Urothelium cell line (cell line): Measurements from ENCODE around the gene ECEL1.
A peak's percentile ranks its signal among the peaks of the same experiment; 100 is the strongest.

Source experiments
- DNase-seq: peaks from one replicate; pipeline ENCODE4 v3.0.0; 2011; ENCODE audit warnings: low spot score, mixed read lengths
- FAIRE-seq: peaks from 2 replicates; lab custom pipeline; 2011; peaks lifted over from hg19 to GRCh38; lab: Jason Lieb, UNC

The ECEL1 gene

DNA sequence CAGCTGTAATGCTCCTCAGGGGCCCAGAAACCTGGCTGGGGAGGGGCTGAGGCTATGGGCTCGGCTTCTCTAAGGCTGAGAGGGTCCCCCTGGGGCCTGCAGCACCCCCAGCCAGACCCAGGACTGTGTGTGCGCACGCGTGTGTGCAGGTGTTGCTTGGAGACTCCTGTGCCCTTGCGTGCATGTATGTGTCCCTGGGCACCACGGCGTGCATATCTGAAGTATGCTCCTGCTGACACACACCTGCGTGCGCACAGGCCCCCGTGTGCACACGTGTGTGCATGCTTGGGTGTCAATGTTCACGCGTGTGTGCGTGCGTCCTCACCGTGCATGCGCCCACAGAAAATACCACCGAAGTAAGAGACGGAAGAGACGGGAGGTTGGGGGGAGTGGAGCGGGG, 14.9 kb upstream of the ECEL1 start:
- FAIRE-seq (peak; percentile 55), DNase-seq (no peak)

DNA sequence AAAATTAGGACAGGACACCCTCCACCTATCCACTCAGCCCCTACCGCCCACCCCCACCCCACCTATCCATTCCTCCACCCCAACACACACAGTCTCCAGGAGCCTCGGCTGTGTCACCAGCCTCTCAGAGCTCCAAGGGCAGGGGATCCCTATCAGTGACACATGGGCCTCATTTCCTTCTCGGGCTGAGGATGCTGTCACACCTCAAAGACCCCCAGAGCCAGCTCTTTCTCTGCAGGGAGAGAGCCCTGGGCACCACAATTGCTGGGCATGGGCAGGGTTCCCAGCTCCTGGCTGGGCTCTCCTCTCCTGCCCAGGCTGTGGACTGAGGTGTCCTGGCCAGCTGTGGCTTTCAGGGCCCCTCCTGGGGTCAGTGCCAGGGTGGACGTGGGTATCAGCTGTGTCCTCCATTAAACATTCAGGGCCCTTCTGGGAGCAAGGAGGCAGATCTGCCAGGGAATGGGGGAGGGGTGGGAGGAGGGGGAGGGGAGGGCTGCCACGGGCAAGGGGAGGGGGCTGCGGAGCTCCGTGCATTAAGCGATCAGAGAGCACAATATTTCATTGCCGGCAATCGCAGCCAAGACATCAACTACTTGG, 14.3 kb upstream of the ECEL1 start:
- FAIRE-seq (no peak), DNase-seq (no peak)

DNA sequence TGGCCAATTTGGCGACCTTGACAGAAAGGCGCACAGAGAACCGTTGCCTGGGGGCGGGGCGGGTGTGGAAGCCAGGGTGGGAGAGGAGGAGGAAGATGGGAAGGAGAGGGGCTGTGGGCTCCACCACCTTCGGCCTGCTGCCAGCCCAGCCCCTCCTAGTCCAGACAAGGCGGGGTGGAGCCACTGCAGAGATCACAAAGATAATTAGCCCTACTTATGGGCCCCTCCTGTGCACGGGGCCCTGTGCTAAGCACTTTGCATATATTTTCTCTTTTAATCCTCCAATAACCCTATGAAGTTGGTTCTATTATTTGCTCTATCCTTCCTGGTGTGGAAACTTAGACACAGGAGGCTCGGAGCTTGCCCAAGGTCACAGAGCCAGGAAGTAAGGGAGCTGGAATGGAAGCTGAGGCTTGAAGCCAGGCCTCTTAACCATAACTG, 13.7 kb upstream of the ECEL1 start:
- no peak for DNase-seq
- no peak for FAIRE-seq

DNA sequence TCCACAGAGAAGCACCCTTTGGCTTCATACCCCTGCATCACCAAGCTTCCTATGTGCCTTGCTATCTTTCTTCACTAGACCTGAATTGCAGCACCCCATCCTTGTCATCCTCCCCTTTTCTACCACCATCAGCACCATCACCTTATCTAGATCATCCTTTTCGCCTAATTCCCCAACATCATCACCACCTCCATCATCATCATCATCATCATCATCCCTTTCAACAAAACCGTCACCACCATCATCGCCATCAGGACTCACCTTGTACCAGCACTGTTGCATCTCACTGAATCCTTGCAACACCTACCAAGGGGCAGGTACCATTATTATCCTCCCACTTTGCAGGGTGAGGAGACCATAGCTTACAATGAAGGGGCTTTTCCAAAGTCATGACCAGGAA, 10.8 kb upstream of the ECEL1 start:
- DNase-seq (no peak), FAIRE-seq (peak; percentile 89)

DNA sequence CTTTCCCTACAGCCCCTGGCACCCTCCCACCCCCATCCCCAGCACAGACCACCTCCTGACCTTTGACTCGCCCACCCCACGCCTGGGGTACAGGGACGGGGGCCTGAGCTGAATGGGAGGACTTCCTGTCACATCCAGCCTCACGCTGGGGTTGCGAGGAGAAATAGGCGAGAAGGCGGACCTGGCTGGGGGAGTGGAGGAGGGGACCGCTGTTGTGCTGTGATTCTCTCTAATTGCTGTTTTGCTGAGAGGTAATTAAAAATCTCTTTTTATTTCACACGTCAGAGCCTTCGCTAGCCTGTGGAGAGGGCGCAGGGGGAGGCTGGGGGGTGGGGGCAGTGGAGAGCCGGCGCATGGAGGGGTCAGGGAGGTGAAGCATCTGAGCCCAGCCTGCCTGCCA, 9.7 kb upstream of the ECEL1 start:
- FAIRE-seq (no peak), DNase-seq (no peak)

DNA sequence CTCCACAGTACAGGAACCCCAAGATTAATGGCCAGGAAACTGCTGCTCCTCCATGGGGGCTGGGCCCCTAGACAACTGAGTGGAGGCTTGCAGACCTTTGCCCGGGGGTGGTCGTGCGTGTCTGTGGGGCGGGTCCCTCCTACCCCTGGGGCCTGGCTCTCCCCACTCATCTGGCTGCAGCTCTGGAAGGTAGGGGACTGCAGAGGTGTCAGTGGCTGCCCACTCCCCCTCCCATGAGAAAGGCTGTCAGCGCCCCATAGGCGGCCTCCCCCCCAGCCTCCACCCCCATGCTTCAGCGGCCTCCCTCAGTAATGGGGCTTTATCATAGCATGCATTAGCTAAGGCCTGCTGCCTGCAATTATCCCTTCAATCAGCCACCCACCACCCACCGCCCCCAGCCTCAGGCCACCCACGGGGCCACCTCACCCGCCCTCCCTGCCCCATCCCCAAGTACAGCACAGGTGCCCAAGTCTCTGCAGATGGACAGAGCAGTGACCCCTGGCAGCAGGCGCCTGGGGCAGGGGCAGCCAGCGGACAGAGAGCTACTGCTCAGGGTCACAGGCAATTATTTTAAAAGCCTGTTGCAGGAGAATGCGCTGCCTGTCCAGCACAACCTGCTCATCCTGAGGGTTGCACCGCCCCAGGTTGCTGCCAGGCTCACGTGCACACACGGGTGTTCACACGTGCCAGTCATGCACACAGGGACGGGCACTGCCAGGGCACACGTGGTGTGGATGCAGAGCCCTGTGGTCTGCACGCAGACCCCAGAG, 9.1 kb upstream of the ECEL1 start:
- FAIRE-seq: no peak
- DNase-seq: no peak

DNA sequence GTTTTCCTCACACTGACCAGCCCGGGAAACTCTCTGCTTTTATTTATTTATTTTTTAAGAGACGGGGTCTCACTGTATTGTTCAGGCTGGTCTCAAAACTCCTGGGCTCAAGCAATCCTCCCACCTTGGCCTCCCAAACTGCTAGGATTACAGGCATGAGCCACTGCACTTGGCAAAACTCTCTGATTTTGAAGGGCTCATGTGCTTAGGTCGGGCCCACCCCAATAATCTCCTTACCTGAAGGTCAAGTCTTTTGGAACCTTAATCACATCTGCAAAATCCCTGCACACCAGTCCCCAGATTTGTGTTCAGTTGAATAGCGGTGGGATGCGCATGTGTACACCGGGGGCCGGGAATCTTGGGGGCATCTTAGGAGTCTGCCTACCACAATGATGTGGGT, 7.7 kb upstream of the ECEL1 start:
- DNase-seq: no peak
- FAIRE-seq: no peak

DNA sequence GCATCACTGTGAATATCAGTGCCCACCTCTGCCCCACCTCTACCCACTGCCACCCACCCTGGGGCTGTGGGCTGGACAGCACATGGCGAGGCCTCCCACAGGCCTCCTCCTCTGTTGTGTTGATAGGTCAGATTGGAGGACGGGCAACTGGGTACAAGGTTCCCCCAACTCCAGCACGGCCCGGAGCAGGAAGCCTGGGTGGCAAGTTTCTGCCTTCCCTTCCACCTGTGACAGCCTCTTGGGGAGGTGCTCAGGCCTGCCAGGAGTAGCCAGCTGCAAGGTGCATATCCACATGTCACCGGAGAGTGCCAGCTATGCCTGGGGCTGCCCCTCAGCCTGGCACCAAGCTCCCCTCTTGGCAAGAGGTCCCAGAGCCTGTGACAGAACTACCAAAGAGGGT, 6.9 kb upstream of the ECEL1 start:
- FAIRE-seq (no peak), DNase-seq (no peak)

DNA sequence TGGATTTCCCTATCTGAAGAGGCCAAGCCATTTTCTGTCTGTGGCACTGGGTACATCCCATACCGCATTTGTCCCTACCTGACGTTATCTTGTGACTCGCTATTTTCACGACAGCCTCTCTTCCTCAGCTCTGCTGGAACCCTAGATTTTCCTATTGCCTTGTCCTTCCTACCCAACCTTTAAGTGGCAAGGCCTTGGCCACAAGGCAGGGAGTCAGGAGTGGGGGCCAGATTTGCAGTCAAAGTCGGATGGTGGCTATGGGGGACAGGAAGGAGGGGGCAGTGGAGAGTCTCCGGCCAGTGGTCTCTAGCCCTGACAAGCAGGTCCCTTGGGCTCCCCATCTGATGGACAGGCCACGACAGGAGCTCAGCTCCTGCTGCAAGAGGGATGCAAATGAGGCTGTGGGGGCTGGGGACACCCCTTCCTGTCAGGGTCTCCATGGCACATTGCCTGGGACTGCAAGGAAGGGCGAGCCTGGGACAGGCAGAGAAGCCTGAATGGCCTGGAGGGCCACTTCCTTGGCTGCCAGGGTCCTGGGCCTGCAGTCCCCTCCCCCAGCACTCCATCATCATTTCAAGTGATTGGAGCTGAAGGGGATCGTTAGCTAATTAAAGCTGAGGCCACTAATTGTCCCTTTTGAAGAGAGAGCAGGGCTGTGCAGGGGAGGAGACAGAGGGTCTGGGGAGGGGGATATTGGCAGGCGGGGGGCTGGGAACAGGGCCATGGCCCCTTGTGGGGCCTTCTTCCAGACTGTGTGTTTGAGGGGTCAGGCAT, 6.3 kb upstream of the ECEL1 start:
- no peak for FAIRE-seq
- no peak for DNase-seq

DNA sequence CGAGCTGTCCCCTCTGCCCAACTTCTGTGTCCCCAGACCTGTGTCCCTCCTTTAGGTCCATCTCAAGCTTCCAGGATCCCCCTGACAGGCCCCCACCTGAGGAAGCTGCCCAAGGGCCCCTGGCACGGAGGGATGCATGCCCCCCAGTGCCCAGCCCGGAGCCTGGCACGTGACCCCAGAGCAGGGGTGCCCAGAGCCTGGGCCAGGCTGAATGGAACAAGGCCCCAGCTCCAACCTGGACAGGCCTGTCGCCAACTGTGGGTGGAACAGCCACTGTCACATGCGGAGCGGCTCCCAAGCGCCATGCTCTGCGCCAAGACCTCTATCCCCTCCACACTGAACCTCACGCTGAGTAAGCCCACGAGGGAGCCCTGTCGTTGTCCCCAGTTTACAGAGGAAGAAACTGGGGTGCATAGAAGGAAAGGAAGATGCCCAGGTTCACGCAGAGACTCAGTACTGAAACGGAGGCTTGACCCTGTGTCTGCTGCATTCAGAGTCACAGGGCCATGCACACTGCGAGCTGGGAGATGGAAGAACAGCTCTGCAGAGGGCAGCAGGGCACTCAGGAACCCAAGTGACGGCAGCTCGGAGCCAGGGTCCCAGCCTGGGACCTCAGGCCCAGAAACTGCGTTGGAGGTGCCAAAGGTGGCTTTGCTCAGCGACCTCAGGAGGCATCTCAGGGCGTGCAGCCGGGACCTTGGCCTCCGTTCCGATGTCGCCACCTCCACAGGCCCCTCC, 5.5 kb upstream of the ECEL1 start:
- DNase-seq (no peak), FAIRE-seq (no peak)

DNA sequence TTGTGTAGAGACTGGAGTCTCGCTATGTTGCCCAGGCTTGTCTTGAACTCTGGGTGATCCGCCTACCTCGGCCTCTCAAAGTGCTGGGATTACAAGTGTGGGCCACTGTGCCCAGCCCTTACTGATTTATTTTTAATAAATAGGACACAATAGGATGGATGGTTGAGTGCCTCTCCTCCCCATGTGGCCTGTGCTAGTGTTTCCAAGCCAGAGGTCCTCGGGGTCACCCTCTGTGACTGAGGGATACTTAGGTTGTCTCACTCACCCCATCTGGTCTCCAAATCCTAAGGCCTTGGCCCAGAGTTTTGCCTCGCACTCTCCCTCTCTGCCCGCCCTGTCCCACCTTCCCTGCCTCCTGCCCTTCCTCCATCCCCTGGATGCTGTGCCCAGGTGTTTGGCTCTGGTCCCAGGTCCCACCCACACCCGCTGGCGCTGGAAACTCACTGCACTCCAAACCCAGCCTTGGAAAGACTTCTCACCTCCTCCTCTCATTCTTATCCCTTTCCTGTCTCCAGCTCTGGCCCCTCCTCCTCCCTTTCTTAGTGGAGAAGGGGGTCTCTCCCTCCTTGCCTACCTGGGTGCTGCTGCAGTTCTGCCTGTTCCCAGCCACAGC, 4.7 kb upstream of the ECEL1 start:
- FAIRE-seq (no peak), DNase-seq (no peak)

DNA sequence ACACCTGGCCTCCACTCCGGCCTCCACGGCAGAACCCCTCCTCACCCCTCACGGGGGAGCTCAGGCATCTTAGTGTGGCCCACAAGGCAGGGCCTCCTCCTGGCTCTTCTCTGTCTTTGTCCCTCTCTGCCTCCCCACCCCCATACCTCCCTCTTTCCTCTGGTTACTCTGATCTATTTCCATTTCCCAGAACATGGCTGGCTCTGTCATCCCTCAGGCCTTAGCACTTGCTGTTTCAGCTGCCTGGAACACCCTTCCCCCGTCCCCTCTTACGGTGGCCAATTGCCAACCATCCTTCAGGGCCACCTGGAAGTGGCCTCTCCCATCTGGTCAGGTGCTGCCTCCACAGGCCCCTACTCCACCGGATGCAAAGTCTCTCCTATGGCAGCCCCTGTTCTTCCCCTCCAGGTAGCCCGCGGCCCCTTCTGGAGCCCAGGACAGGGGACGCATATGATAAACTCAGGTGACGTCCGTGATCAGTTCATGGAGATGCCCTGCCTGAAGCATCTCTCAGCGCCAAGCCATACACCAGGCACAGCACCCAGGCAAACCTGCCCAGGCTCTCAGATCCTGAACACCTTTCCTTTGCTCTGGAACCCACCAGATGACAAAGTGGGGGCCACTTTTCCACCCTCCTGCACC, 3.6 kb upstream of the ECEL1 start:
- DNase-seq (no peak), FAIRE-seq (no peak)

DNA sequence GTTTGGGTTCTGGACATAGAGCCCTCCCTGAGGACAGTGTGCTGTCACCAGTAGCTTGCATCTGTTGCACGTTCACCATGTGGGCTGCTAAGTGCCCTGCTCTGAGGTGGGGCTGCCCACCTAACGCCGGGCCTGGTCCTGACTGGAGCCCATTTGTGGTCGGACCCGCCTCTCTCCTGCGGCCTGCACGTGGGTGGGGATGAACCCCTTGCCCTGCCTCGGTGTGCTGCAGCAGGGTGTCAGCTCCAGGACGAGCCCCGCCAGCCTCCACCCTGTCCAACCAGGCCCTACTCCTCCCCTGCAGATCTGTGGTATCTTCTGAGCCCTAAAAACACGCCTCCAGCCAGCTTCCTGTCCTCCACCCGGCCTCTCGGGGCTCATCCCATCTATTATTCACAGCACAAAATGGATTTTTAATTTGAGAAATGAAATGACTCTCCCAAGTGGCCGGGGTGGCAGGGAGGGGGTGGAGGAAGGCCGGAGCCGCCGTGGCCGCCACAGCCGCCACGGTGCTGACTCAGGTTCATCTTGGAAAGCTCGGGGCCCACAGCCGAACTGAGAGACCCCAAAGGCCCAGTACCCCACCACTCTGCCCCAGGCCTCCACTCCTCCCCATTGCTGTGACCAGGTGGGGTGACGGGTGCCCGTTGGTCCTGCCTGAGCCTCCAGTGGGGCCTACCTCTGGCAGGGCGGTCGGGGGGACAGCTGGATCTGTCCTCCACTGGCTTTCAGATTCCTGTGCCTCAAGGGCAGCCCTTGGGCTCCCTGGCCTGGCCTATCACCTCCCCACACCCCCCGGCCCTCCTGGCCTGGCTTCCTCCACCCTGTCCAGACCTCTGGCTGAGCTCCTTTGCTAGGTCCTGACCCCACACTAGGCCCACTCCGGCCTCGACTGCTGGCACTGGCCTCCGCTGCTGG, 2.8 kb upstream of the ECEL1 start:
- DNase-seq (no peak), FAIRE-seq (no peak)

DNA sequence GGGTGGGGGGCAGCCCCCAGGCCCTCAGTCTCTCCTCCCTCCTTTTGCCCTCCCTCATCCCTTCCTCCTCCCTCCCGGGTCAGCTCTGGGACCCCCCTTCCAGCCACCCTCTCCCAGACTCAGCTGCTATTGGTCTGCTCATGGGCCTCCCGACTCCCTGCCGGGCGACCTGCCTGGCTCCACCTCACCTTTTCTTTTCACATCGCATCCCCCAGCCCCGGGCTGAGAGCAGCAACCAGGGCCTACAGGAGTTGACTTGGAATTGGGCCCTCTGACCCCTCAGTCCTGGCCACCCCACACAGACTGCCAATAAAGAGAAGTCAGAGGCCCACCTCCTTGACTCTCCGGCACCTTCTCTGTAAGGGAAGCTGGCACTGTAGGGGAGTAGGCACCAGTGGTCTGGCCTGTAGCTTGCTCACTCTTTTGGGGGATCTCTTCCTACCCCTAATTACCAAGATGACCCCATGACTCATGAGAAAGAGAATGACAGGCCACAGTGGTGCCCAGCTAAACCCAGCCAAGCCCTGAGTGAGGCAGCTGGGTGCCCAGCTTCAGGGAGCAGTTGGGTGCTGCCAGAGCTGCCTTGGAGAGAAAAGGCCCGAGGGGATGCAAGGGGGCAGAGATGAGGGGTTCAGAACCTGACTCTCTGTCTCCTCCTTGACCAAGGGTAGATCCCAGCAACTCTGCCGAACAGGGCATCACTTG, 2.0 kb upstream of the ECEL1 start:
- FAIRE-seq: no peak
- DNase-seq: no peak

DNA sequence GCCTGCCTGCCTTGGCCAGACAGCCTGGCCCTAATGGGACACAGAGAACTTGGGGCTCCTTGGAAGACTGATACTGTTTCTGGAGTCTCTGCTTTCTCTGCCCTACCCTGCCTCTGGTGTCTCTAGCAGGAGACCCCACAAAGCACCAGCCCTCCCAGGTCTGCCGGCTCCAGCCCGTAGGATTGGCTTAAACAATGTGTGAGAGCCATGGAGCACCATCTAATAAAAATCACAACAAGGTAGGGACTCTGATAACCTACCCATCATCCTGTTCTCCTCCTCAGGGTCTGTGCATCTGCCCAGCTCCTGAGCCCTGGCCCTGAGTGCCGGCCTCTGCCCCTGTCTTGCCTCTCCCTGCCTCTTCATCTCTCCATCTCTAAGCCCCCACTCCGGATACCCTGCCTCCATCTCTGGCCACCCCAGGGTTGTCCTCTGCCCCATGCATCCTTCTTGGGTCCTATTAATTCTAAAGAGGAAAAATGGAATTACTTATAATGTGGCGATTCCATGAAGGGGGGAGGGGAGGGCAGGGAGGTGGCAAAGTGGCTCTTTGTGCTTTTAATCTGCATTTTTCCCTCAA, 1.2 kb upstream of the ECEL1 start:
- no peak for FAIRE-seq
- no peak for DNase-seq

DNA sequence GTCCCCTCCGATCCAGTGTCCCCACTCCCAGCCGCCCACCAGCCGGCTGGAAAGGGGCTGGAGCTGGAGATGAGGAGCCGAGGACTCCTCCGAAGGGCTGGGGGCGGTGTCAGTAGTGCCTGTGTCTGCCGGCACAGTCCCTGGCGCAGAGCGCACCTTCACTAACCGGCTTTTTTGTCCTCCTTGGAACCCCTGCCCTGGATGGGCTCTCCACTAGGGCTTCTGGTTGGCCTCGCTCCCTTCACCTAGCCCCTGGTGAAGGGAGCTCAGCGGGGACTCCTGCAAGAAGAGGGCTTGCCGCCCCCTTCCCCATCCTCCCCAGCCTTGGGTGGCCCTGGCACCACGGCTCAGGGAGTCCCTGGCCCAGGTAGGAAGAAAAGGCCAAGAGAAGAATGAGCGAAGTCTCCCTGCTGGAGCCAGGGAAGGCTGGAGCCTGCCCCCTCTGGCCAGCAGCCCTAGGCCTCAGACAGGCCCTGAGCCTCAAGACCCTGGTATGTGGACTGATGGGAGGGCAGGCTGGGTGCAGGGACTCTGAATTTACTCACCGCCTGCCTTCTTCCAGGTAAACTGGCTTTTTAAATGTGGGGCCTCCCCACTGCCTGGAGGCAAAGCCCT, 570 bp upstream of the ECEL1 start:
- no peak for DNase-seq
- FAIRE-seq: no peak

DNA sequence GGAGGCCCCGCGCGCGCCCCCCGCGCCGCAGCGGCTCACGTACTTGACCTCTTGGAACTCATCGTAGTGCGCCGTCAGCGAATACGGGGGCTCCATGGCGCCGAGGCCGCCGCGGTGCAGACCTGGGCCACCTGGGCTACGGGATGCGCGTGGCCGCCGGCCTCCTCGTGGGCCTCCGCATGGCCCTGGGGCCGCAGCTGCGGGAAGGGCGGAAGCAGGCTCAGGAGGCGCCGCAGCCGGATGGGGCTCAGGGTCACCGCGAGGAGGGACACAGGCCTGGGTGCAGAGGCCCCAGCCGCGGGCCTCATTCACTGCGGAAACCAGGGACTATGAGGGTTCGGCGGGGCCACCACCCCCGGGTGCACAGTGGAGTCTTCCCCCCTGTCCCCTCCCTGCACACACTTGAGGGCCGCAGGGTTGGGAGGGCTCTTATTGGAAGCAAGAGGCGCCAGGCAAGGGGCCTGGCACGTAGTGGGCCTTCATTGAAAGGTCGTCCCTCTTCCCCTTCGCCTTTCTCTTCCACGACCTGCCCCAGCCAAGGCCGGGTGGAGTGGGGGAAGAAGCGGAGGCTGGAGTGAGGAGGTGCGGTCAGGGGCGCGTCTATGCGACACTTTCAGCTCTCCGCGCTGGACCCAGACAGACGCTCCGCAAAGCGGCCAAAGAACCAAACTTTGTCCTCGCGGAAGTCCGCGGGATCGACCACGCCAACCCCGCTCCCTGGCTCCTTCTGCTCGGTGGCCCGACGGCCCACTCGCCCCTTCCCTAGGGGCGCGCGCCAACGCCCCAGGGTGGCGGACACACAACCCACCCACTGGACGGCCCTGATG, 863 bp downstream of the ECEL1 start:
- FAIRE-seq: no peak
- no peak for DNase-seq
